HG03565 (cell line): Measurements from ENCODE around the gene UNC5A.

Source experiments
- ATAC-seq: cut with Tn5 transposase; IDR thresholded peaks from one replicate; pipeline ENCODE4 v1.9.1; 2021; ENCODE audit warnings: mild to moderate bottlenecking, moderate library complexity; ENCODE audit not compliant: unreplicated experiment

Gene UNC5A

GRCh38 chr5:176810081-176810597 lies at the start of gene UNC5A:
Gene UNC5A (plus strand): TSS chr5:176810559. CDS start chr5:176810751, 192 bp downstream.
- ATAC-seq, result no peak

GRCh38 chr5:176761755-176762154 lies 48.6 kb upstream of the UNC5A start:
- ATAC-seq, result no peak

- ATAC-seq, result no peak
Observed at GRCh38 chr5:176762489-176762888, 47.9 kb upstream of the UNC5A start.

GRCh38 chr5:176765687-176766086 lies 44.7 kb upstream of the UNC5A start:
- no peak for ATAC-seq

GRCh38 chr5:176768174-176768970 lies 42.0 kb upstream of the UNC5A start:
- ATAC-seq, result no peak

GRCh38 chr5:176769911-176770310 lies 40.4 kb upstream of the UNC5A start:
- no peak for ATAC-seq

- ATAC-seq, result no peak
Observed at GRCh38 chr5:176770431-176770830, 39.9 kb upstream of the UNC5A start.

- ATAC-seq, result no peak
Observed at GRCh38 chr5:176771102-176771845, 39.1 kb upstream of the UNC5A start.

- no peak for ATAC-seq
Observed at GRCh38 chr5:176772271-176773210, 37.8 kb upstream of the UNC5A start.

GRCh38 chr5:176773408-176774035 lies 36.8 kb upstream of the UNC5A start:
- ATAC-seq, result no peak

- ATAC-seq, result no peak
Observed at GRCh38 chr5:176774216-176775171, 35.9 kb upstream of the UNC5A start.

GRCh38 chr5:176775409-176775808 lies 35.0 kb upstream of the UNC5A start:
- ATAC-seq, result no peak

- no peak for ATAC-seq
Observed at GRCh38 chr5:176776141-176776865, 34.1 kb upstream of the UNC5A start.

GRCh38 chr5:176776916-176777315 lies 33.4 kb upstream of the UNC5A start:
- ATAC-seq, result no peak

- no peak for ATAC-seq
Observed at GRCh38 chr5:176778921-176779465, 31.4 kb upstream of the UNC5A start.

- ATAC-seq, result no peak
Observed at GRCh38 chr5:176779537-176779936, 30.8 kb upstream of the UNC5A start.

GRCh38 chr5:176780176-176781053 lies 29.9 kb upstream of the UNC5A start:
- ATAC-seq, result no peak

GRCh38 chr5:176781054-176781375 lies 29.3 kb upstream of the UNC5A start:
- no peak for ATAC-seq
